Fibroblast of peridontal ligament (primary cell): ENCODE measurements around the gene LRRTM3.

Source experiments
- DNase-seq: peaks from one replicate; pipeline ENCODE4 v3.0.0-alpha.2; 2010; ENCODE audit errors: extremely low read depth

Gene LRRTM3

DNA sequence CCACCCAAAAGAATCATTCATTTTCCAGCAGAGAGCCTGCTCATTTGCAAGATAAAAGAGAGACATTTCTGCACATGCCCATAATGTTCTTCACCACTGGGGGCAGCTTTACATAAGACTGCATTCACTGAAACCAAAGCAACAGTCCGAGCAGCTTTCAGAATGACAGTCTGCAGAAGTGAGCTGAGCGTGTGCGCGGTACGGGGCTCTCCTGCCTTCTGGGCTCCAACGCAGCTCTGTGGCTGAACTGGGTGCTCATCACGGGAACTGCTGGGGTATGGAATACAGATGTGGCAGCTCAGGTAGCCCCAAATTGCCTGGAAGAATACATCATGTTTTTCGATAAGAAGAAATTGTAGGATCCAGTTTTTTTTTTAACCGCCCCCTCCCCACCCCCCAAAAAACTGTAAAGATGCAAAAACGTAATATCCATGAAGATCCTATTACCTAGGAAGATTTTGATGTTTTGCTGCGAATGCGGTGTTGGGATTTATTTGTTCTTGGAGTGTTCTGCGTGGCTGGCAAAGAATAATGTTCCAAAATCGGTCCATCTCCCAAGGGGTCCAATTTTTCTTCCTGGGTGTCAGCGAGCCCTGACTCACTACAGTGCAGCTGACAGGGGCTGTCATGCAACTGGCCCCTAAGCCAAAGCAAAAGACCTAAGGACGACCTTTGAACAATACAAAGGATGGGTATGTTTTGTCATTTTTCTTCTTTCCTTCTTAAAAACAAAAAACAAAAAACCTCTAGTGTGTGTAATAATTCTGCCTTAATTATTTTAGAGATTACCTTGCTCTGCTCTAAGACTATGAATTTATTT is at the start of gene LRRTM3:
Gene LRRTM3, plus strand, starts transcription at position 141 of the 820 bp plus-strand sequence.
- peak; percentile 78 for DNase-seq

DNA sequence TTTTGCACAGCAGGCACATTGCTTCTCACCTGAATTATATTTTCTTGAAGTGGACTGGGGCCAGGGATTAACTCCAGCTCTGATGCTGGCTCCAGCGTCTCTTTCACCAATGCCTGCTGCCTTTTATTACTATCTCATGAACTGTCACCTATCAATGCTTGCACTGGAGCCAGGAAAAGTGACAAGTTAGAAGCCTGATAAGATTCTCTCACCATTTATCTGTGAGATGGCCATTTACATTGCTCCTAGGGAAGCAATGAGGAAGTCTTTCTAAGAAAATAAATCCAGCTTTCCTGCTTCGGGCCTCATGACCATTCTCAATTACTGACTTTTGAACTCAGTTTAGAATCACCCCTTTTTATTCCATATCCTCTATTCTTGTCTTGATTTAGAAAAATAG is 48.5 kb upstream of the LRRTM3 start:
- no peak for DNase-seq

DNA sequence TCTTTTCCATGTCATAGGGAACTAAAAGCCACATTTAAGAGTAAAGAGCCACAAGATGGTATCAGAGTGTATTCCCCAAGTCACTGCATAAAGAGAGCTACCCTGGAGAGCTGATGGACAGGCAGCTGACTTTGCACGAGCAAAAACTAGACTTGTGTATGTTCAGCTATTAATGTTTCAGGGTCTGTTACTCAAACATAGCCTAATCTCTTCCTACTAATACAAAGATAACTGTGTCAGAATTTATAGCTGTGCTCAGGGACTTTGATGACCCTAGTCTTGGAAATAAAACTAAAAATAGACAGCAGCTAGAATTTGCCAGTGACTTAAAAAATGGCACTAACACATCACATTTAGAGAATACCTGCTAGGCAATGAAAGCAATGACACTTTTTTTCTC is 45.5 kb upstream of the LRRTM3 start:
- no peak for DNase-seq

DNA sequence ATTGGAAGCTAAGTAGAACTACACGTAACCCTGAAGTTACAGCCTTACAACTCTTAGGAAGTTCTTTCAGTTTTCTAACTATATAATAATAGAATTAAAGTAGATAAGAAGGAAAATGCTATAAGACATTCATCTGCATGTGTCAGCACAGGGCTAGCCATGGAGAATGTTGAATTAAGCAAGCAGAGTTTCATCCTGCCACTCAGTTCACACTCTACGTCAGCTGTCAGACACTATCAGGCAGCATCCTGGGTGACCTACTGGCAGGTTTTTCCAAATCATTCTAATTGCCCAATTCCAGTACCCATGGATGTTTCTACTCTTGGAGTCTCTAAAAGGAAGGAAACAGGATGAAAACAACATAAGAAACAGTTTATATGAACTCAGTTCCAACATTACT is 45.0 kb upstream of the LRRTM3 start:
- no peak for DNase-seq

DNA sequence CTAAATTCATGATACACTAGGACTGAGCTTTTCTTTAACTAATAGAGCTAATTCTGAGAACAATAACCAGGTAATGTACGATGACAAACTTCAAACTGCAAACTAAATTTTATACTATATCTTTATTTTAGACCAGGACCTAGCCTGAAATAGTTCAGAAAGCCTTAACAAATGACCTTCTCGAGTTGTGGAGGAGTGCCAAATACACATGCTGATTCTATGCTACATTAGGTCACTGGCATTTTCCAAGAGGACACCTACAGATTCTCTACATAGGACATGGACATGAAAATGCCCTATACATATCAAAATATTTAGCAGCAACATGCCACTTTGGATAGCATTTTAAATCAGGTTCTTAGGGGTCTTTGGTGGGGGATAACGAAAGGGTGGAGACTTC is 44.0 kb upstream of the LRRTM3 start:
- DNase-seq, result no peak

DNA sequence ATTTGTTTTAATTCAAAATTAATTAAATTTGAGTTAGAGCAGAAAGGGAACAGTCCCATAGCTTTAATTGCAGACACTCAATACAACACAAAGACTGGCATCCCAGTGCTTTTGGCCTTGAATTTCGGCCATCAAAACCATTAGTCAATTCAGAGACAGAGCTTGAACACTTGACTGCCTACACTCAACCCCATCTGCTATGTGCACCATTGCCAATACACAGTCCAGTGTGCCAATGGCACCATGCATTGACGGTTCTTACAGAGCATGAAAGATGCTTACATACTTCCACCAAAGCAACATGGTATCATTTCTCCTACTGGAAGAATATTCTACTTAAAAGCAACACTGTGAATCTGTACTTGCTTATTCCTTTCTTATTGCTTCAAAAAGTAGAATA is 43.6 kb upstream of the LRRTM3 start:
- no peak for DNase-seq

DNA sequence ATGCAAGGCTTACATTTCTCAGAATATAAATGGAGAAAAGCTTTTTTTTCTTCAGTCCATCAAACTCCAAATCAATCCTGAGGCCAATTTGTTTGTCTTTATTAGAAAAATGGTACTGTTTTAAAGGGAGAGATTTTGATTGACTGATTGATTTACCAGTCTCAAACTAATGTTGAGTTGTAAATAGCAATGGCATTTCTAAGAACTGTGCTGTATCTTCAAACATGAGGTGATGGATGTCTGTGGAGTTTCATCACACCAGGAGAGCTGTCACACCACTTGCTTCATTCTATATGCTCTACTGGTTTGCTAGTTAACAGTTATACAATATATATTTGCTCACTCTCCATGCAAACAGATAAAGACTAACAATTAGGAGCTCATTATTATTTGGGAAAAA is 39.0 kb upstream of the LRRTM3 start:
- no peak for DNase-seq

DNA sequence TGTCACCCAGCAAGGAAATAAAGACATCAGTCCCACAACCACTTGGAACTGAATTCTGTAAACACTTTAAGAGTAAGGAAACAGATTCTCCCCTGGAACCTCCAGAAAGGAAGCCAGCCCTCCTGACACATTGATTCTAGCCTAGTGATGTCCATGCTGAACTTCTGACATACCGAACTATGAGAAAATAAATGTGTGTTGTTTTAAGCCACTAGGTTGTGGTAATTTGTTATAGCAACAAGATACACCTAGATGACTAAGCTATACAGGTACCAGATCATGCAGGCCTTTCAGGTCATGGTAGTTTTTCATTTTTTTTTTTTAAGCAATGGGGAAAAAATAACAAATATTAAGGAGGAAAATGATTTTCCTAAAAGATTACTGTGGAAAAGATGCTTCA is 37.6 kb upstream of the LRRTM3 start:
- DNase-seq, result no peak

DNA sequence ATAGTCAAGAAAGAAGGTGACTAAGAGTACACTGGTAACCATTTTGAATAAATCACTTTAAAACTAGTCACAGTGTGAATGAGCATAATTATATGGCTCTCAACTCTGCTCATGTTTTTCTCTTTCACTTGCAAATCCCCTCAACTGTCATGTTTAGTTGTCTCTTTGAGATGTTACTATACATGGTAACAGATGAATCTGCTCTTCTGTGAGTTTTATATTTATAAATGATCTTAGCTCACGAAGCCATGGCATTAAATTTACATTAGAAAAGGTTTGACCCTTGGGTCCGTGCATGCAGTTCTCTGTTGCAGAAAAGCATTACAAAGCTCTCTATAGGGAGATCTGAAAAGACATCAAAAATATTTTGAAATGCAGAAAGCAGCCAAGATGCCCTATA is 33.0 kb upstream of the LRRTM3 start:
- DNase-seq, result no peak

DNA sequence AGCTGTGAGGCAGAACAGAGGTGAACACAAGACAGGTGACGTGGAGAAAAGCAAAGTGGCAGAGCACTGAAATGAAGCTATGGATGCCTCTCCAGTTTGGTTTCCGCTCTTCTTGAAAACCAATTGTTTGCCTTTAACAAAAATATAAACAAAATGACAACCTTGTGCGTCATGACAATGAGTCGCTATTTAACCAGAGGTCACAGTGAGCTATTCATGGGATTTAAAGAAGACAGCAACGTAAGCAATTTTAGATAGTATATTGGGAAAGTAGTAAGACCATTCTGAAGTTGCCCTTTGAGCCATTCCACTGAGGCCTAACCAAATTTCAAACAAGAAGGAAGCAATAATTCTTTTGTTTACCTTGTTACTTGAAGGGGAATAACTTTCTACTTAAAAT is 15.2 kb upstream of the LRRTM3 start:
- DNase-seq, result no peak

DNA sequence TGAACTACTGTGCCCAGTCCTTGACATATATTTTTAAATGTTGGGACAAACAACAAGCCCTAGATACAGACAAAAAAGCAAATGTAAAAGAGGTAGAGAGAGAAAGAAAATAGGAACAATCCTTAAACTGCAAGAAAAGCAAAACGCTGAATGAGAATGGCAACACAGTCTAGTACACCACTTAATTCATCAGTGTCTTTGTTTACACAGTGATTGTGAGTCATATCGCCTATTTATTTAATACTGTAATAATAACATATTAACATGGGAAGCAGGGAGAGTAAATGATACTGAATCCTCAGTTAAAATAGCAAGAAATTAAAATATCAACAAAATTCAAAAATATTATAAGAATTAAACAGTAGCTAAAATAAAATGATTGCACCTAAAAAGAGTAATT is 9.8 kb upstream of the LRRTM3 start:
- no peak for DNase-seq

DNA sequence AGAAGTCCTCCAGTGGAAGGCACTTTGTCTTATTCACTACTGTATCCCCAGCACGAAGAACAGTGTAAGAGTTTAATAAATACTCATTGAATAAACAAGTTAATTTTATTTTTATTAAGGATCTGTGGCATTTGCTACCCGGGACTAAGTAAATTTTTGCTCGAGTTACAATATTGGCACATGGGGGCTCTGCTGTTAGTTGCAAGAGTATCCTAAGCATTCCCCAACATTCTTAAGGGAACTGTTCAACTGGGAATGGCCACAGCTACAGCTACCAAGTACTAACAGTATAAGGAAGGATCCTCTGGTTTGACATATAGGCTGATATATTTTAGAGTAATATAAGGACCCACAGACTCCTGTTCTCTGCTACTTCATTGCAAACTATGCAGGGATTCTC is 8.7 kb upstream of the LRRTM3 start:
- no peak for DNase-seq

DNA sequence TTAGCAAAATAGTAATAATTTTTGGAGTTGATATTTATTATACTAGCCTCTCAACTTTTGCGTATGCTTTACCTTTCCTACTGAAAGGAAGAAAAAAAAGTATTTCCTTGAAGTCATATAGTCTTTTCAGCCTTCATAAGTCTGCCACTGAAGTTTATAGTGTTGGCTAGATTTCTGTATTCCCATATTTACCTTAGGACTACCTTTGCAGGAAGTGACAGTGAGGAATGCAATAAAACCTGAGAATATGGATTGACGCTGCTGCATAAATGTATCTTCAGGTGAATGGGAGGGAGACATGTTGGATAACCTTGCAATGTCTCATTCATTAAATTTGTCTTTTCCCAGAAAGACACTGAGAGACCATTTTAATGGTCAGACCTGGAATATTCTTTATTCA is 6.6 kb upstream of the LRRTM3 start:
- no peak for DNase-seq

DNA sequence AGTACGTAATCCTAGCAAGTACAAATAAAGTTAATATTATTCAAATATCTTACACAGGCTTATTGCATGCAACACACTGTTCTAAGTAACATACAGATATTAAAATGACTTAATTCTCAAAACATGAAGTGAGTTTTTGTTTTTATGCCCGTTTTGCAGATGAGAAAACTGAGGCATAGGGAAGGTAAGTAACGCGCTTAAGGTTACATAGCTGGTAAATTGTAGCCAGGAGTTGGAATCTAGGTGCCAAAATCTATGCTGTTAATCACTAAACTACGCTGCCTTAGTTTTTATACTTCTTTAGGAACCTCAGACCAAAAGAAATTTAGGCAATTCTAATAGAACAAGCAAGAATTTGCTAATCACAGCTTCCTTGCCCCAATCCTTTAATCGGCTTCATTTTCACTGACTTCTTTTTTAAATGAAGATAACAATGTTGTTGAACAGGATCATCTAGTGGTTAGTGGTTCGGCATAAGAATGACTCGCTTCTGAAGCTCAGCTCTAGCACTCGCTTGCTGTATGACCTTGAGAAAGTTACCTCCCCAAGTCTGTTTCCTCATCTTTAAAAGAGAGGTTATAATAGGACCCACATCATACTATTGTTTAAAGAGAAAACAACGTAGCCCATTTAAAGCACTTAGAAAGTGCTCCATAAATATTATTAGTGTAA is 1.0 kb upstream of the LRRTM3 start:
- DNase-seq, result no peak

DNA sequence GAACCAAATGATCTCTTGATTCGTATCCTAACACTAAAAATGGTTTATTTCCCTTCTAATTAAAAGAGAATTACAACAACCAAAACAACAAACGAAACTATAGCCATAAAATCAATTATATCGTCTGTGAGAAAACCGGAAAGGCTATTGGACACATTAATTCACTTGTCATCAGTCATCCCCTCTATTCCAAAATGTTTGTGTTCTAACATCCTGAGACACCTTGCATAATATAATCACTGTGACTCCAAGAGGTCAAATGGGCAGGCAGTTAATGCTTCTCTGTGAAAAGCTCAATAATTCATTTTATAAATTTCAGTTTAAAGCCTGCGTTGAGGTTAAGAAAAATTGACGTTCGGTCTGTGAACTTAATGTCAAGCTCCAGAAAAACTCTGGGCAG is 463 bp upstream of the LRRTM3 start:
- no peak for DNase-seq

DNA sequence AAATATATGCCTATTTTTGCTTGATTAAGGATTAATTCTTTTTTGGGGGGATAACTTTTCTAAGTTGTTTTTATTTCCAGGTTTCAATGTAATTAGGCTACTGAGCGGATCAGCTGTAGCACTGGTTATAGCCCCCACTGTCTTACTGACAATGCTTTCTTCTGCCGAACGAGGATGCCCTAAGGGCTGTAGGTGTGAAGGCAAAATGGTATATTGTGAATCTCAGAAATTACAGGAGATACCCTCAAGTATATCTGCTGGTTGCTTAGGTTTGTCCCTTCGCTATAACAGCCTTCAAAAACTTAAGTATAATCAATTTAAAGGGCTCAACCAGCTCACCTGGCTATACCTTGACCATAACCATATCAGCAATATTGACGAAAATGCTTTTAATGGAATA is 1.0 kb downstream of the LRRTM3 start:
- no peak for DNase-seq

DNA sequence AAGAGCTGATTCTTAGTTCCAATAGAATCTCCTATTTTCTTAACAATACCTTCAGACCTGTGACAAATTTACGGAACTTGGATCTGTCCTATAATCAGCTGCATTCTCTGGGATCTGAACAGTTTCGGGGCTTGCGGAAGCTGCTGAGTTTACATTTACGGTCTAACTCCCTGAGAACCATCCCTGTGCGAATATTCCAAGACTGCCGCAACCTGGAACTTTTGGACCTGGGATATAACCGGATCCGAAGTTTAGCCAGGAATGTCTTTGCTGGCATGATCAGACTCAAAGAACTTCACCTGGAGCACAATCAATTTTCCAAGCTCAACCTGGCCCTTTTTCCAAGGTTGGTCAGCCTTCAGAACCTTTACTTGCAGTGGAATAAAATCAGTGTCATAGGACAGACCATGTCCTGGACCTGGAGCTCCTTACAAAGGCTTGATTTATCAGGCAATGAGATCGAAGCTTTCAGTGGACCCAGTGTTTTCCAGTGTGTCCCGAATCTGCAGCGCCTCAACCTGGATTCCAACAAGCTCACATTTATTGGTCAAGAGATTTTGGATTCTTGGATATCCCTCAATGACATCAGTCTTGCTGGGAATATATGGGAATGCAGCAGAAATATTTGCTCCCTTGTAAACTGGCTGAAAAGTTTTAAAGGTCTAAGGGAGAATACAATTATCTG is 1.6 kb downstream of the LRRTM3 start:
- DNase-seq, result no peak

DNA sequence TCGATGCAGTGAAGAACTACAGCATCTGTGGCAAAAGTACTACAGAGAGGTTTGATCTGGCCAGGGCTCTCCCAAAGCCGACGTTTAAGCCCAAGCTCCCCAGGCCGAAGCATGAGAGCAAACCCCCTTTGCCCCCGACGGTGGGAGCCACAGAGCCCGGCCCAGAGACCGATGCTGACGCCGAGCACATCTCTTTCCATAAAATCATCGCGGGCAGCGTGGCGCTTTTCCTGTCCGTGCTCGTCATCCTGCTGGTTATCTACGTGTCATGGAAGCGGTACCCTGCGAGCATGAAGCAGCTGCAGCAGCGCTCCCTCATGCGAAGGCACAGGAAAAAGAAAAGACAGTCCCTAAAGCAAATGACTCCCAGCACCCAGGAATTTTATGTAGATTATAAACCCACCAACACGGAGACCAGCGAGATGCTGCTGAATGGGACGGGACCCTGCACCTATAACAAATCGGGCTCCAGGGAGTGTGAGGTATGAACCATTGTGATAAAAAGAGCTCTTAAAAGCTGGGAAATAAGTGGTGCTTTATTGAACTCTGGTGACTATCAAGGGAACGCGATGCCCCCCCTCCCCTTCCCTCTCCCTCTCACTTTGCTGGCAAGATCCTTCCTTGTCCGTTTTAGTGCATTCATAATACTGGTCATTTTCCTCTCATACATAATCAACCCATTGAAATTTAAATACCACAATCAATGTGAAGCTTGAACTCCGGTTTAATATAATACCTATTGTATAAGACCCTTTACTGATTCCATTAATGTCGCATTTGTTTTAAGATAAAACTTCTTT is 2.3 kb downstream of the LRRTM3 start:
- DNase-seq, result peak; percentile 9

DNA sequence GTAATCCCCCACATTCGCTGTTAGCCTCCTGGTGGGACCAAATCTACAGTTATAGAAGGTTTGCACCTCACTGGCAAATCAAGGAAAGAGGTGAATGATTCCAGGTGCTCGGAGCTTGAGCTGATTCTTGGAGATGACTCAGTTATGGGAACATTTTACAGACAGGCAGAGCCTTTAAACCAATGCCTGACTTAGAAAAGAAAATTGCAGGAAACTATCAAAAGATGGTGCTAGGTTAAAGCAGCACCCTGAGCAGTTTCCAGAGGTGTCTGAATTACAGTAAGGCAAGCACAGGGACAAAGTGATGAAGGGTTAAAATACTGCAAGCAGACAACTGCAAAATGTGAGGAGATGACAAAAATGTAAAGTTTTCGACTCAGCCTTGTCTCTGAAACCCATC is 2.9 kb downstream of the LRRTM3 start:
- DNase-seq, result no peak

DNA sequence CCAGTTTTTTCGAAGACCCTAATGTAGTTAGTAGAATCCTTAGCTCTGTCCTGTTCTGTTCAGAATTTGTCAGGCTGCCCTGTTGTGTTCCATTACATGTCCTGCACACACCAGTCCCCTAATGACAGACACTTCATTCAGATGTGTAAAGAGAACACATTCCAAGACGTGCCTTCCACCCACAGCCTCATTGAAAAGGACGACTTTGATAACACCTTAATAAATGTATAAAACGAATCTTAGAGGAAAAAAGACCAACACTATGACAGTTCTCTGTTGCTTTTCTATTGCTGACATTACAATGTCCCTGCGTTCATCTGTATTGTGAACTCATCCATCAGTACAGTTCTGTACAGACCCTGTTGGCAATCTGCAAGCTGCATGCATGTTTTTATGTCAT is 3.5 kb downstream of the LRRTM3 start:
- DNase-seq, result no peak

DNA sequence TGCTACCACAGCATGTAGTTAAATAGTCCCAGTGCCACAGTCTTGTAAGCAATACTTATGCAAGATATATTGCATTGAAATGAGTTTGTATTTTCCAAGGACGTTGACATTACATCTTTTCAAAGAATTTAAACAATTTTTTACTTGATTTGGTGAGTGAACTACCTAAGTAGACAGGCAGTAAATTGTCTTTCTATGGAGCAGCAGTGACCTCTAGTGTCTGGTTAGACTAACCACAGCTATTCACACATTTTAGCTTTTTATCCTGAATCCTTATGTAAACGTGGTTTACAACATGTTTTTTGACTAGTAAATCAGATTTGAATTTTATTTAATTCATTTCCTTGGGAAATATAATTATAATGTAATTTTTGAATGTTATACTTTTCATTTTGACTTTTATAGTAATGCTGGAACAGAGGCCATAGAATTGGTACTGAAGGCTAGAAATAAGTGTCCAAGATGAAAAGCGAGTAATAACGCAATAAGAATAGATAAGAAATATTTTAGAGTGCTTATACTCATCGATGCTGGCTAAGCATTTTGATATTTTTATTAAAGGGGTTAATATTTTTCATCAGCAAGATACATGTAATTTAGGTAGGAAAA is 5.6 kb downstream of the LRRTM3 start:
- DNase-seq, result peak; percentile 86

DNA sequence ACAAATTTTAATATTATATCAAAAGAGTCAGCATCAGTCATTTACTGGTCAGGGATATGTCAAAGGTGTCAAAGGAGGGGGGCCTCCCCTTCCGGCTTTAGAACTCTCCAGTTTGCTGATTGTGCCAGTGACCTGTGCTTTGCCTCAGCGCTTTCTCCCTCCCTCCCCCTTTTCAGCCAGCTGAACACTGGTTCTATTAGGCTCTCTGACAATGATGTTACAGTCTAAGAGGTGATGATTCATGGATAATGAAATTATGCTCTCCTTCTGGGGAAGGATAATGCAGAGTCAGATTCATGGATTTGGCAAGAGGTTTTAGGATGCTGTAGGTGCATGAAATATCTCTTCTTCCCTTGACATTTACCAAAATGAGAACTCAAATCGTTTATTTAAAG is 6.1 kb downstream of the LRRTM3 start:
- no peak for DNase-seq
